Activated naive CD4-positive, alpha-beta T cell treated with anti-CD3 and anti-CD28 coated beads, Interleukin-2, amount 50 U/mL, for 72 hours (primary cell): ENCODE measurements around the gene MXI1. TPM values are rescaled to one million over a fixed set of nuclear protein-coding genes. Genes with fewer than 3 reads are reported as not detected.

ENCODE experiments used
- ATAC-seq, 2 donors: fragments of 150-1000 bp; cut with Tn5 transposase; 2 replicates each; pipeline ENCODE4 v1.10.0; 2021; ENCODE audit warnings: mild to moderate bottlenecking in 2 of 2, moderate library complexity in 2 of 2
- DNase-seq, 2 donors: peaks; one replicate each; pipeline ENCODE4 v3.0.0; 2021 to 2022; ENCODE audit warnings: low spot score in 2 of 2
- H3K27ac Mint-ChIP-seq, 2 donors: one replicate each; pipeline ENCODE4 v1.8.0; 2022; ENCODE audit warnings: mild to moderate bottlenecking in 2 of 2, mixed read lengths in 2 of 2
- H3K36me3 Mint-ChIP-seq, 2 donors: one replicate each; pipeline ENCODE4 v1.8.0; 2022; ENCODE audit warnings: mixed read lengths in 2 of 2
- H3K9me3 Mint-ChIP-seq, 2 donors: one replicate each; pipeline ENCODE4 v1.8.0; 2022; ENCODE audit warnings: mixed read lengths in 2 of 2
- total RNA-seq, 2 donors: library from RNA; stranded (reverse); gene quantifications; one replicate each; pipeline ENCODE4 v1.2.3, GENCODE V29; 2022

Gene MXI1
- total RNA-seq, 2 donors from 2014 or later, result 16.2 to 69.6 TPM

GRCh38 chr10:110305767-110306451, 98.5 kb downstream of the MXI1 start:
- ATAC-seq (peak; percentile 69 to 74), DNase-seq (peak in 1 of 2 donors; percentile 36)
- Mint-ChIP-seq H3K27ac (peak overlapping the region; percentile 96 to 97), H3K9me3 (no peaks in the 10 kb centered on the region), H3K36me3 (peaks cover 20 to 25% of the 10 kb centered on the region in 2 donors)

GRCh38 chr10:110306452-110306768, 99.0 kb downstream of the MXI1 start:
- Mint-ChIP-seq H3K36me3 (peaks cover 16 to 21% of the 10 kb centered on the region in 2 donors), H3K9me3 (no peaks in the 10 kb centered on the region)
- ATAC-seq, result no peak

GRCh38 chr10:110307805-110308204, 100.4 kb downstream of the MXI1 start:
- Mint-ChIP-seq H3K9me3 (no peaks in the 10 kb centered on the region), H3K27ac (no peak overlapping the region), H3K36me3 (peaks cover 14 to 16% of the 10 kb centered on the region in 2 donors)
- no peak for ATAC-seq
- DNase-seq, result no peak

More at GRCh38 chr10:110306452-110306768, 99.0 kb downstream of the MXI1 start:
- H3K27ac Mint-ChIP-seq, result peak overlapping the region; percentile 96 to 97
- no peak for DNase-seq

- H3K36me3 Mint-ChIP-seq, result no peaks in the 10 kb centered on the region
- DNase-seq, result no peak
- peak; percentile 29 to 56 for ATAC-seq
- H3K9me3 Mint-ChIP-seq, result no peaks in the 10 kb centered on the region
- no peak overlapping the region for H3K27ac Mint-ChIP-seq
Observed at GRCh38 chr10:110310741-110311140, 103.3 kb downstream of the MXI1 start.

GRCh38 chr10:110311357-110311949, 104.0 kb downstream of the MXI1 start:
- Mint-ChIP-seq H3K27ac (no peak overlapping the region), H3K9me3 (no peaks in the 10 kb centered on the region), H3K36me3 (no peaks in the 10 kb centered on the region)
- ATAC-seq (peak; percentile 36 to 61), DNase-seq (no peak)

- no peak overlapping the region for H3K27ac Mint-ChIP-seq
- no peaks in the 10 kb centered on the region for H3K36me3 Mint-ChIP-seq
- ATAC-seq (no peak), DNase-seq (no peak)
- no peaks in the 10 kb centered on the region for H3K9me3 Mint-ChIP-seq
Observed at GRCh38 chr10:110312206-110312605, 104.8 kb downstream of the MXI1 start.

- no peaks in the 10 kb centered on the region for H3K9me3 Mint-ChIP-seq
- no peaks in the 10 kb centered on the region for H3K36me3 Mint-ChIP-seq
- ATAC-seq, result no peak
- H3K27ac Mint-ChIP-seq, result no peak overlapping the region
- DNase-seq, result no peak
Observed at GRCh38 chr10:110313674-110314073, 106.3 kb downstream of the MXI1 start.

- peaks cover 0 to 13% of the 10 kb centered on the region in 2 donors for H3K36me3 Mint-ChIP-seq
- no peak overlapping the region for H3K27ac Mint-ChIP-seq
- DNase-seq (no peak), ATAC-seq (peak; percentile 29 to 53)
- peaks cover 4 to 14% of the 10 kb centered on the region in 2 donors for H3K9me3 Mint-ChIP-seq
Observed at GRCh38 chr10:110317866-110318850, 110.8 kb downstream of the MXI1 start.

GRCh38 chr10:110321869-110322620, 114.6 kb downstream of the MXI1 start:
- Mint-ChIP-seq H3K36me3 (peaks cover 0 to 16% of the 10 kb centered on the region in 2 donors), H3K9me3 (peaks cover 4 to 15% of the 10 kb centered on the region in 2 donors), H3K27ac (no peak overlapping the region)
- ATAC-seq (no peak), DNase-seq (no peak)

GRCh38 chr10:110323503-110323902, 116.1 kb downstream of the MXI1 start:
- ATAC-seq (no peak), DNase-seq (no peak)
- Mint-ChIP-seq H3K27ac (no peak overlapping the region), H3K9me3 (peaks cover 4 to 19% of the 10 kb centered on the region in 2 donors), H3K36me3 (peaks cover 0 to 16% of the 10 kb centered on the region in 2 donors)

- Mint-ChIP-seq H3K27ac (peak overlapping the region in 1 of 2 donors; percentile 75), H3K9me3 (peaks cover 4 to 24% of the 10 kb centered on the region in 2 donors), H3K36me3 (peaks cover 0 to 17% of the 10 kb centered on the region in 2 donors)
- ATAC-seq (peak; percentile 28 to 48), DNase-seq (no peak)
Observed at GRCh38 chr10:110324201-110324804, 116.9 kb downstream of the MXI1 start.

GRCh38 chr10:110324805-110325280, 117.4 kb downstream of the MXI1 start:
- ATAC-seq (peak; percentile 62 to 70), DNase-seq (no peak)
- Mint-ChIP-seq H3K9me3 (peaks cover 0 to 24% of the 10 kb centered on the region in 2 donors), H3K27ac (peak overlapping the region in 1 of 2 donors; percentile 75), H3K36me3 (peaks cover 5 to 22% of the 10 kb centered on the region in 2 donors)

GRCh38 chr10:110326351-110327032, 119.1 kb downstream of the MXI1 start:
- Mint-ChIP-seq H3K27ac (peak overlapping the region in 1 of 2 donors; percentile 73), H3K9me3 (peaks cover 11 to 35% of the 10 kb centered on the region in 2 donors), H3K36me3 (peaks cover 17 to 34% of the 10 kb centered on the region in 2 donors)
- DNase-seq (no peak), ATAC-seq (peak; percentile 54 to 73)

- peaks cover 17 to 30% of the 10 kb centered on the region in 2 donors for H3K36me3 Mint-ChIP-seq
- H3K27ac Mint-ChIP-seq, result peak overlapping the region in 1 of 2 donors; percentile 8
- peaks cover 11 to 31% of the 10 kb centered on the region in 2 donors for H3K9me3 Mint-ChIP-seq
- ATAC-seq (no peak), DNase-seq (no peak)
Observed at GRCh38 chr10:110327262-110327914, 120.0 kb downstream of the MXI1 start.

- no peak for DNase-seq
- no peak overlapping the region for H3K27ac Mint-ChIP-seq
- peaks cover 17 to 19% of the 10 kb centered on the region in 2 donors for H3K36me3 Mint-ChIP-seq
- no peak for ATAC-seq
- H3K9me3 Mint-ChIP-seq, result peaks cover 11 to 25% of the 10 kb centered on the region in 2 donors
Observed at GRCh38 chr10:110330675-110331074, 123.3 kb downstream of the MXI1 start.
